NCI-H2107 treated with DMSO at 0.1 percent for 48 hours (cell line): ENCODE data around the gene STEAP1.
"Not testable (repeated sequence)": the region's sequence is repeated elsewhere in the genome, so short reads cannot be mapped to it uniquely, and the experiment has no call there.

Experiments
- DNase-seq: peaks from one replicate; lab custom pipeline; 2025; ENCODE audit not compliant: unreplicated experiment; lab: John Stamatoyannopoulos, UW

The STEAP1 gene

DNA sequence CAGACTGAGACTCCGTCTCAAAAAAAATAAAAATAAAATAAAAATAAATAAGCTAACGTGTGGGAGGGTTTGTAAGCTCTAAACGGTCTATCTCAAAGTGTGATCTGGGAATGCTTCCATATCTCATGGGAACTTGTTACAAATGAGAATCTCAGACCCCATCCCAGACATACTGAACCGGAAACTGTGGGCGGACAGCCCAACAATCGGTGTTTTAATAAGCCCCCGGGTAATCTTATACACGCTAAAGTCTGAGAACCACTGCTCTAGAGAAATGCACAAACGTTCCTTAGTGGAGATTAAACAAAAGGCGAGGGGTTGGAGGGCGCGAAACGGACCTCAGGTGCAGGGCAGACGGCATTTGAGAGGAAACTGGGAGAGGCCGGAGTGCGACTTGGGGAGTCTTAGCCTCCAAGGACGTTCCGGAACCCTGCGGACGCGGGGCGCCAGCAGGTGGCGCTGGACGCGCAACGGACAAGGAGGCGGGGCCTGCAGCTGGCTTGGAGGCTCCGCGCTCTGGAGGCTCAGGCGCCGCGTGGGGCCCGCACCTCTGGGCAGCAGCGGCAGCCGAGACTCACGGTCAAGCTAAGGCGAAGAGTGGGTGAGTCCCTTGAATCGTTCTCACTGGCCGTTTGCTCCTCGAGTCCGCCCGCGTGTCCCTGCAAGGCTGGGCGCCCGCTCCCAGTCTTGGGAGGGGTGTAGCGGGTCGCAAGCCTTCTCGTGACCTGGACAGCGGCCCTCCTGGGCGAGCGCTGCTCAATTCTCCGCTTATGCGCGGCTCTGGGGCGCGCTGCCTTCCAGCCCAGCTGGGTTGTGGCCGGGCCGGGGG lies at the start of gene STEAP1:
STEAP1 (plus strand) TSS at position 527 of the 829 bp plus-strand sequence. CDS start 5,320 bp downstream, outside the sequence.
- peak; percentile 18 for DNase-seq

DNA sequence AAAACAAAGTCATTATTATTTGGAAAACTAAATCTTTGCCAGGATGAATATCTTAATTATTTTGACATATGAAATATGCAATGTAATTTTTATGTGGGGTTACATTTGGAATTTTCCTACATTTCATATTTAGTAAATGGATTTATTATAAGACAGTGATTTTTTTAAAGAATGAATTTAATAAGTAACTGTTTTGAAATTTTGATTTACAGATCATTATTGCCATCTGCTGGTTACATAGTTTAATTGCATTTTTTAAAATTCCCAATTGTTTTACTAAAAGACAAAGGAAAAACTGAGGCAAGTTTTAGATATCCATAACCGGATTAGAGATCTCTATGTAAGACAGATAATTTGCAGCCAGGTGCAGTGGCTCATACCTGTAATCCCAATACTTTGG lies 39.3 kb upstream of the STEAP1 start:
- not testable (repeated sequence) for DNase-seq

DNA sequence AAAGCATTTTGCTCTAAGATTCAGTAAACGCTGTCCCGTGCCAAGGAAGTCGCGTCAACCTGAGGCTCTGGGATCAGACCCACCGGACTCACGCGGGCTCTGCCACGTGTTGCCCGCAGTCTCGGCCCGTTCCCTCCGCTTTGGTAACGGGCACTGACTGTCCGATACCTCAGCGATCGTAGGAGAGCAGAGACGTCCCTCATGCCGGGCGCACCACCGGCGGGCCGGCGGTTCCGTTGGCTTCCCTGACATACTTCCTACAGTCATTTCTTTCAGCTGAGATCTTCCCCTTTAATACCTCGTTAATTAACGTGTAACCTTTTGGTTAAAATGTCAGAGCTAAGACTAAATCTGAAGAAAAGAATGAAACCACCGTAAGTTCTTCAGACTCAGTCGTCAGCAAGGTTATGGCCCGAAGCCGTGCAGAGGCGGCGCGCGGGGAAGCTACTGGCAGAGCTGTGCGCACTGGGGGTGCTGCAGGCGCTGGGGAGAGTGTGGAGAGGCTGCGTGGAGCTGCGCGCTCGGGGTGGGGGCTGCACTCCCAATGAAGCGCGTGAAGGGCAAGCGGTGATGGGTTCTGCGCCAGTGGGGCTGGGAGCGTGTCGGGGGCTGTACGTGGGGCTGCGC lies 35.6 kb upstream of the STEAP1 start:
- not testable (repeated sequence) for DNase-seq

DNA sequence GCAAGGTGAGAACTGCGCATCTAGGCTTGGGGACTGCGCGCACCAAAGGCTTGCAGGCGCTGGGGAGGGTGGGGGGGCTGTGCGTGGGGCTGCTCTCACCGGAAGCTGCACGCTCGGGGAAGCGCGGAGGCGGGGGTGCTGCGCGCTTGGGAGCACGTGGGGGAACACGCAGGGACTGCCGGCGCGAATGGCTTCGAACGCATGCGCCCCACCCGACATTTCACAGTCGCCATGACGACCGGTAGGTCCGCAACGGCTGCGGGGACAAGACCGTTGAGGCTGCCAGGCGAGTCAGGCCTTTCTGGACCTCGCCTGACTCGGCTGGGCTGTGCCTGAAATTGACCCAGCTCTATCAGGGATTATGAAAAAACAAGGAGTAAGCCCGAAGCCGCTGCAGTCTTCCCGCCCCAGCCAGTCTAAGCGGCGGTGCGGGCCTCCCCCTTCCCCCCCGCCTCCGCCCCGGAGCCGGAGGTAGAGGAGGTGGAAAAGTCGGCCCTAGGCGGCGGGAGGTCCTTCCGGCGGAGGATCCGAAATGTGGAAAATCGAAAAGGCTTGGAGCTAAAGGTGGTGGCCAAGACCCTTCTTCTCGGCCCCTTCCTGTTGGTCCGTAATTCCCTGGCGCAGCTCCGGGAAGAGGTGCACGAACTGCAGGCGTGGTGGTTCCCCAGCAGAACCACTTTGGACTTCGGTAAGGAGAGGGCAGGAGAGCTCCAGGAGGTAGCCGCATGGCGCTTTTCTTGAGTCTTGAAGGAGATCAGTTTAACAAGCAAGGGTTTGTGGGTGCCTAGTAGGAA lies 34.9 kb upstream of the STEAP1 start:
- no peak for DNase-seq

DNA sequence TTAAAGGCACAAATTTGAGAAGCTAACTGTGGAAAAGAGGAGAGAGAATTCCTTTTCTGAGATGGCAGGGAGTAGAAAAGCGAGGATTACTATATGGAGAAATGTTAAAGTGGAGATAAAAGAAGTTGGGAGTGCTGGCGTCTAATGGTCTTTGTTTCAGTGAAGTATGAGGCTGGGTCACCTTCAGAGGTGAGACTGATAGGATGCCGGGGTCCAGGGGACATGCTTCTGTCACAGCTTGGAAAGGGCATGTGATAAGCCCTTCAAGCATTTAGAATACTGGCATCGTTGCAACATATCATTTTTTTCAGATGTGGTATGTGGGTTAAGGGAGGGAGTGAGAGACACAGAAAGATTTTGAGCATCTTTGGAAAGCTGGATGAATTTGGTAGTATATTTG lies 34.1 kb upstream of the STEAP1 start:
- DNase-seq: not testable (repeated sequence)

DNA sequence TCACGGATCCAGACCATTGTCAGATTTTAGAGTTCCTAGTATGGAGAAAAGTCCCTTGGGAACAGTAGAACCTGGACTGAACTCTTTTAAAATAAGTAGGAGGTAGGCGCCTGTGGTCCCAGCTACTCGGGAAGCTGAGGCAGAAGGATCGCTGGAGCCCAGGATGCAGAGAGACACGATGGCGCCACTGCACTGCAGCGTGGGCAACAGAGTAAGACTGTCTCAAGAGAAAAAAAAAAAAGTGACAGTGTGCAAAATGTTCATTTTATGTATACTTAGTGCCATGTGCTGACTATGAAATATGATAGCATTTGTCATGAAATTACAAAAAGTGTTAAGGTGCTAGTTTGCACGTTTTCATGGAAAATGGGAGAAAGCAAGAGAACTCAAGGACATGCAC lies 22.5 kb upstream of the STEAP1 start:
- not testable (repeated sequence) for DNase-seq

DNA sequence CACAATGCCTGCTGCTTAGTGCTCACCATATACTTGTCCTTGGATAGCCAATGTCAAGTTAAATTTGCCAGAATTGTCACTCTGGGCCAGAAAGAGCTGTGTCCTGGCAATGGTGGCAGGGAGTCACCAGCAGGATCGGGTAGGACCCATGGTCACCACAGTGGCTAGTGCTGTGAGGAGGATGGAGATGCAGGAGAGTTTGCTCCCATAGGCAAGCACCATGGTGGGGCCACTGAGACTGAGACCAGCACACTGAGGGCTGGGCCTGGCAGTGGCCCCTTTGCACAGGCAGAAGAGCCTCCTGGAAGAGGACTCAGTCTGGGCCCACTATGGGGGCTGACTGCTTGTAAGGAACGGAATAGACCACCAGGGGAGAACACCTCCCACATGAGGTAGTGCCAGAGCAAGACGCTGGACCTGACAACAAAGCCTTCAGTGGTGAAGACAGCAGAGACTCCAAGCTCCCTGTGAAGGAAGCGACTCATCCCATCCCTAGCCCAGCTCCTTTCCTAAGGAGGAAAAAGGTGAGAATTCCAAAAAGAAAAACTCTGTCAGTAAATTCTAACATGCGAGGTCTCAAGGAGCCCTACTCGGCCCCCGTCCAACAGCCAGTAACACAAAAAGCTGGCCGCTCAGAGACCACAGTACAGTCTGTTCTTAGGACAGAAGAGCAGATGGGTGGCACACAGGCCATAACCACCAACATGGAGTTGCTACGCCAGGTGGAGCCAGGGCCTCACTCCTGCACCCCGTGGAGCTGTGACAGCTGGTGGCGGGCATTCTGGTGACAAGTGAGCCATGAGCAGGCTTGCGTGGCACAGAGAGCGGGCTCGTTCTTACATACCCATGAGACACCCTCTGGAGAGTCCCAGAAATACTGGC lies 6.9 kb upstream of the STEAP1 start:
- not testable (repeated sequence) for DNase-seq

DNA sequence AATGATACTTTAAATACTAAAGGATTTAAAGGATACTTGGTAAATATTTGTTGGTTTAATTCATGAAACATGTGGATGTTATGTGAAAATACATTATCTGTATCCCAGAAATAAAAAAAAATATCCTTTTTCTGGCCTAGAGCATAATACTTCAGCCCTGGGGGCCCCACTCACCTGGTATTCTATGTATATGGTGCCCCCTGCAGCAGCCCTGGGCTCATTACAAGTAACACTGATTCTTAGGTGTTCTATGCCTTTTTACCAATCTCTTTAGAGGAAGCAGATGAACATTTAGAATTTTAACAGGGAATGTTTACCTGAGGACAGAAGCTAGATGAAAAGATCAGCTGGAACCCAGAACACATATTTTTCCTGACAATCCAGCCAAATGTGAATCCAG lies 4.8 kb upstream of the STEAP1 start:
- DNase-seq: not testable (repeated sequence)

DNA sequence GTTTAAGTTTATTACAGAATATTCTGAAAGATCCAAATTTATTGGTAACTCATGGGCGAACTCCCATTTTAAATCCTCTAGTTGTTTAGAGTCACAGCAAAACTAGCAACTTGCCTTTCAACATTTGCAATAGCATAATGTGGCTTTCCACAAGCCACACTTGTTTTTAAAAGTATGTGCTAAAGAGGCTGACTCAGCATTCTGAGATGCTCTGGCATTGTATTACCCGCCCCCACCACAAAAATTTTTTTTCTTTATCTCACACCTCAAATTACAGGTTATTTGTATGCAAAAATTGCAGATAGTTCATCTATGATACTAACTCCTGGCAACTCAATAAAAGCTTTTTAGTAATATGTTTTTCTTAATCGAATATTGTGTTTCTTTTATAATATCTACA lies 2.4 kb upstream of the STEAP1 start:
- DNase-seq: not testable (repeated sequence)

DNA sequence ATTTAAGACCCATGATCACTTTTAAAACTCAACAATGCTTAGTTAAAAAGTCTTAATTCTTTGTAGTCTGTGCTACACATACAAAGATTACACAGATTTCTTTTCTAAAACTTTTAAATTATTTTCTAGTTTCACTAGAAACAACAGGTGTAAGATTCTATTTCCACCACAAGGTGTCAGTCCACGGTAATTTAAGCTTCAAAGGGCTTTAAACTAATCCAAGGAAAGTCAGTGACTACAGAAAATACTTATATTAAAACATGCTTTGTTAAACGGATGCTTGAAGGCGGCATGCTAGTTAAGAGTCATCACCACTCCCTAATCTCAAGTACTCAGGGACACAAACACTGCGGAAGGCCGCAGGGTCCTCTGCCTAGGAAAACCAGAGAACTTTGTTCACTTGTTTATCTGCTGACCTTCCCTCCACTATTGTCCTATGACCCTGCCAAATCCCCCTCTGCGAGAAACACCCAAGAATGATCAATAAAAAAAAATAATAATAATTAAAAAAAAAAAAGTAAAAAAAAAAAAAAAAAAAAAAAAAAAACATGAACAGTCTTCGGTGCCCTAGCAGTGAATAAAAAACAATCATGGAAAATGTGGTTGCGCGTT lies 1.5 kb upstream of the STEAP1 start:
- peak; percentile 11 for DNase-seq

DNA sequence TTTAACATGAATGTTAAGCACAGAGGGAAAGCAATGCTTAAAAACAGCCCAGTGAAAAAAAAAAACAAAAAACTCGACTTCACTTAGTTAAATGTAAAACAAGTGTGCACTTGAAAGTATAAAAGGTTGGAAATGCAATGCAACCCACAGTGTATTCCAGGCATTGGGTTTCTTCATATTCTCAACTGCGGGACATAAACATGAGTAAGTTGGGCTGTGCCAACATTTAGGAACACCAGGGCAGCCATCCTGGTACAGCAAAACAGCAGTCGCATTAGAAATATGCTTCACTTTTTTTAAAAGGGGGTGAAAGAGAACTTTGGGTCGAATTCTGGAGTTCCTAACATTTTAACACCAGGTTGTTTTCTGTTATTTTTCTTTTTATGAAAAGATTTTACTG lies 937 bp downstream of the STEAP1 start:
- no peak for DNase-seq

DNA sequence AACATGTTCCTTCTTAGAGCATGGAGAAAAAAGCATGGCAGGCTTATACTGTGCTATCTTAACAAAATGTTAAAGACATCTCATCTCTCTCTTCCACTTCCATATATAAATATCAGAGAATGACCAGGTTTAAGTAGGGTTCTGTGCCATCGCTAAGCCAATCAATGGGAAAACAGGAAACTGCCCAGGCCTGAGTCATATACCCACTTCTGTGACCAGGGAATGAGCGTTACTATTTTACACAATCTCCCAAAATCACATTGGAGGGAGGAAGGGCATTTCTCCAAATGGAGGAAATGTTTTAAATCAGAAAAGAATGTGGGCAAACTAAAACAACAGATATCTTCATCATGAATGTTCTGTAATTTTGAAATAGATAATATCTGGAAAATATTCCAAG lies 3.1 kb downstream of the STEAP1 start:
- not testable (repeated sequence) for DNase-seq

DNA sequence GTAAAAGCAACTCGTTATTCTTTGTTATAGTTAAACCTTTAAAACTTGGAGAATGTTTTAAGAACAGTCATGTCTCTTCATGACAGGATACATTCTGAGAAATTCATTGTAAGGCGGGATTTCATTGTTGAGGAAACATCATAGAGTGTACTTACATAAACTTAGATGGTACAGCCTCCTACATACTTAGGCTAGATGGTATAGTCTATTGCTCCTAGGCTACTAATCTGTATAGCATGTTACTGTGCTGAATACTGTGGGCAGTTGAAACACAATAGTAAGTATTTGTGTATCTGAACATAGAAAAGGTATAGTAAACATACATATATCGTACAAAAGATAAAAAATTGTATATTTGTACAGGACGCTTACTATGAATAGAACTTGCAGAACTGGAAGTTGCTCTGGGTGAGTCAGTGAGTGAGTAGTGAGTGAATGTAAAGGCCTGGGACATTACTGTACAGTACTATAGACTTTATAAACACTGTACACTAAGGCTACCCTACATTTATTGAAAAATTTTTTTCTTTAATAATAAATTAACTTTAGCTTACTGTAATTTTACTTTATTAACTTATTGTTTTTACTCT lies 3.6 kb downstream of the STEAP1 start:
- not testable (repeated sequence) for DNase-seq

DNA sequence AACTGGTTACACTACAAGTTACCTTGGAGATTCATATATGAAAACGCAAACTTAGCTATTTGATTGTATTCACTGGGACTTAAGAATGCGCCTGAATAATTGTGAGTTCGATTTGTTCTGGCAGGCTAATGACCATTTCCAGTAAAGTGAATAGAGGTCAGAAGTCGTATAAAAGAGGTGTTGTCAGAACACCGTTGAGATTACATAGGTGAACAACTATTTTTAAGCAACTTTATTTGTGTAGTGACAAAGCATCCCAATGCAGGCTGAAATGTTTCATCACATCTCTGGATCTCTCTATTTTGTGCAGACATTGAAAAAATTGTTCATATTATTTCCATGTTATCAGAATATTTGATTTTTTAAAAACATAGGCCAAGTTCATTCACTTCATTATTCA lies 9.3 kb downstream of the STEAP1 start:
- DNase-seq: no peak

DNA sequence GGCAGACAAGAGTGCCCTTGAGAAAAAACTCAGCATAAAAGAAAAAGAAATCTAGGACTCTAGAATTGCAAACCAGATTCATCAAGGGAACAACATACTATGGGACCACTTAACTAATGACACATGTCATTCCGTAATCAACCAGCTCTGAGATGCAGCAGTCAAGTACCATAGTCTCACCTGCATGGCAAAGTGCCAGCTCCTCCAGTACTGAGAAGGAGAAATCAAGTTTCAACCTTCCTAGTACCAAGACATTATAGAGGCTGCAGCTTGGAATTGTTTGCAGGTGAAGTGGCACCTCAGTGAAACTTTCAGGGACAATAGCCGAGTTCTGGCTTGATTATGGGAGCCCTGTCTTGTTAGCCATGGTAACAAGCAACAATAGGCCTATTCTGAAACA lies 11.5 kb downstream of the STEAP1 start:
- no peak for DNase-seq

DNA sequence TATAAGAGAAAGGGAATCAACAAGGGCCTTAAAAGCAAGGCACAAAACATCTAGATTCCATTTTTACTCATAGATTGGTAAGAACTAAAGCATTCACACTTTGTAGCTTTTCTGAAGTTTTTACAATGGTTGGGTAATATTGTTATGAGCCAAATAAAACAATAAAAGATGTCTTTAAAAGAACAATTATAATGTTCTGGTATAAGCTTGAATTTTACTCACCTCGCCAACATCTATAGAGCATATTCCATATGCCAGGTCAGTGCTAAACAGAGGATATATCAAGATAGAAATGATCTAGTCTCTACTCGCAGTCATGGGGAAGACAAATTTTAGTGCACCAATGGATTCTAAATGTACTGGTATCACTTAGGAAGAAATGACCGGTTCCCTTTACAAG lies 11.9 kb downstream of the STEAP1 start:
- DNase-seq: no peak

DNA sequence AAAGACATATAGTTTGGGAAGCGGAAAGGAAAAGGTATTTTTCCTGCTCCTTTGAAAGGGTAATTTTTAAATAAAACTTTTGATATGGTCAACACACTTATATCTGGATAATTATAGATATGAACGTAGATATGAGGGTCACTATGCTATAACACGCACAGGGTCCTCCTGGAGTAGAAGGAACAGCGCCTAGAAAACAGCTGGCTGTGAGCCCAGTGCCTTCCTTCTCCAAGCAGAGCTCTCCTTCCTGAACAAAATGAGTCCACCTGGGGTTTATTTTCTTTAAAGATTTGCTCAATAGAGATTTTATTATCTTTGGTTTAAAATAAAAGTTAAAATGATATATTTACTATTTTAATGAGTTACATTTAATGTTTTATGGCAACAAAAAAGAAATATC lies 13.1 kb downstream of the STEAP1 start:
- DNase-seq: no peak

DNA sequence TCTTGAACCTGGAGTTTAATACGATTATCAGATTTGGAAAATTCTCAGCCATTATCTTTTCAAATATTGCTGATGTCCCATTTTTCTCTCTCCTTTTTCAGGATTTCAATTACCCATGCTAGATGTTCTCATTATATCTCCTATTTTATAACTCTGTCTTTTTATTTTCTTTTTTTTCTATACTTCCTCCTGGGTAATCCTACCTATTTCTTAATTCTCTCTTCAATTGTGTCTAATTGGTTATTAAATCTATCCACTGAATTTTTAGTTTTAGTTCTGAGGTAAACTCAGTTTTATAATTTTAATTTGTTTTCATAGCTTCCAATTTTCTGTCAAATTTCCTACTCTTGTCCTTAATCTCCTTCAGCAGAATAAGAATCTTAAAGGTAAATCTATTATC lies 15.6 kb downstream of the STEAP1 start:
- DNase-seq: no peak

DNA sequence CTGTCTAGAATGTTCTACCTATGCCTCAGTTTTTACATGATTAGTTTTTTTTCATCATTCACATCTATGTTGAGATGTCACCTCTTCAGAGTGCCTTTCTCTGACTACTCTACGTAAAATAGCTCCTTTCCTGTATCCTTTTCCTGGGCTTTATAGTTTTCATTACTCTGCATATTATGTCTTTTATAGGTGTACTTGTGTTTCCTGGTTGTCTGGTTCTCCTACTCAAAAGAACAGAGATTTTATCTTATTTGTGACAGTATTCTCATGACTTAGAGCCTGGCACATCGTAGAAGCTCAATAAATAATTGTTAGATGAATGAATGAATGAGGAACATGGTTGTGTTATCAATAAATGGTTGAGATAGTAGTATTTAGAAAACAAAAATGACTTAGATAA lies 17.9 kb downstream of the STEAP1 start:
- DNase-seq: no peak

DNA sequence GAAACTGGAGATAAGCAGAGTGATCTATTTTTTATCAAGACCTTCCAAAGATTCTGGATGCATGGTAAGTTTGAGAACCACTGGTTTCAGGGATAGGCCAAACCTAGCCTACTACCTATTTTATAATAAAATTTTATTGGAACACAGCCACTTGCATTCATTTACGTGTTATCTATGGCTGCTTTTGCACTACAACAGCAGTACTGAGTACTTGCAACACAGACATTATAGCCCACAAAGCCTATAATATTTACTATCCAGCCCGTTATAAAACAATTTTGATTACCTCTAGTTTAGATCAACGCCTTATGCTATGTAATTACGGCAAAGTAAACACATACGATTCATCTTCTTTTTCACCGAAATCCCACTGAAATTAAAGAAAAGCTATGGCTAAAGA lies 18.4 kb downstream of the STEAP1 start:
- DNase-seq: no peak
